HepG2 (cell line): Measurements from ENCODE around the gene SEPTIN12. TPM values are rescaled to one million over a fixed set of nuclear protein-coding genes. Genes with fewer than 3 reads are reported as not detected.

ENCODE experiments used
- ARNT2 ChIP-seq: sonication (generic); formaldehyde crosslinking; IDR thresholded peaks from 2 replicates; pipeline ENCODE4 v1.8.0; 2022; ENCODE audit warnings: mild to moderate bottlenecking, low read depth, missing genetic modification reagents, moderate library complexity
- BCL6 ChIP-seq: IDR thresholded peaks from 2 replicates; pipeline ENCODE4 v1.6.1; 2016; ENCODE audit warnings: missing genetic modification reagents, missing compliant biosample characterization
- GATA4 ChIP-seq: sonication (generic); IDR thresholded peaks from 2 replicates; pipeline ENCODE4 v1.6.1; 2016; ENCODE audit warnings: antibody characterized with exemption, low read depth, borderline replicate concordance
- GATAD2A ChIP-seq: IDR thresholded peaks from 2 replicates; pipeline ENCODE4 v1.6.1; 2016
- GZF1 ChIP-seq: sonication (generic); formaldehyde crosslinking; IDR thresholded peaks from 2 replicates; pipeline ENCODE4 v1.5.1; 2020; ENCODE audit warnings: mild to moderate bottlenecking, missing genetic modification reagents
- JUN ChIP-seq: sonication (generic); formaldehyde crosslinking; IDR thresholded peaks from 2 replicates; pipeline ENCODE4 v1.4.0; 2020; ENCODE audit warnings: mild to moderate bottlenecking, missing genetic modification reagents
- JUNB ChIP-seq: sonication (generic); formaldehyde crosslinking; IDR thresholded peaks from 2 replicates; pipeline ENCODE4 v1.8.0; 2022; ENCODE audit warnings: missing genetic modification reagents, mild to moderate bottlenecking, borderline replicate concordance
- MBNL3 ChIP-seq: fragments of 250-450 bp; sonication (Bioruptor Pico); conservative IDR thresholded peaks from 2 replicates; pipeline ENCODE4 v1.8.0; 2022; ENCODE audit warnings: mild to moderate bottlenecking, inconsistent platforms
- MEF2D ChIP-seq: sonication (generic); formaldehyde crosslinking; IDR thresholded peaks from 2 replicates; pipeline ENCODE4 v1.5.1; 2020; ENCODE audit warnings: mild to moderate bottlenecking, missing genetic modification reagents
- POLR2AphosphoS5 ChIP-seq: IDR thresholded peaks from 2 replicates; pipeline ENCODE4 v1.6.1; 2012; ENCODE audit warnings: low read depth, low read length
- RXRA ChIP-seq: sonication (generic); formaldehyde crosslinking; IDR thresholded peaks from 2 replicates; pipeline ENCODE4 v1.5.1; 2020; ENCODE audit warnings: missing genetic modification reagents
- SIN3B ChIP-seq: fragments of 150-350 bp; IDR thresholded peaks from 2 replicates; pipeline ENCODE4 v1.6.1; 2014; ENCODE audit warnings: low read length
- TARDBP ChIP-seq: sonication (generic); formaldehyde crosslinking; IDR thresholded peaks from 2 replicates; pipeline ENCODE4 v1.8.0; 2022; ENCODE audit warnings: mild to moderate bottlenecking, missing genetic modification reagents
- TBX2 ChIP-seq: sonication (generic); formaldehyde crosslinking; IDR thresholded peaks from 2 replicates; pipeline ENCODE4 v1.5.0; 2020; ENCODE audit warnings: missing genetic modification reagents, mild to moderate bottlenecking, borderline replicate concordance
- TSC22D2 ChIP-seq: sonication (generic); formaldehyde crosslinking; IDR thresholded peaks from 2 replicates; pipeline ENCODE4 v1.5.1; 2020; ENCODE audit warnings: missing genetic modification reagents, mild to moderate bottlenecking, borderline replicate concordance
- YEATS2 ChIP-seq: sonication (generic); formaldehyde crosslinking; IDR thresholded peaks from 2 replicates; pipeline ENCODE4 v1.4.0; 2020; ENCODE audit warnings: missing genetic modification reagents, borderline replicate concordance
- ZNF510 ChIP-seq: sonication (generic); formaldehyde crosslinking; IDR thresholded peaks from 2 replicates; pipeline ENCODE4 v1.4.0; 2020; ENCODE audit warnings: low read depth, mild to moderate bottlenecking, missing genetic modification reagents
- ZNF572 ChIP-seq: sonication (generic); formaldehyde crosslinking; IDR thresholded peaks from 2 replicates; pipeline ENCODE4 v1.5.1; 2020; ENCODE audit warnings: mild to moderate bottlenecking, missing genetic modification reagents
- ZNF598 ChIP-seq: sonication (generic); formaldehyde crosslinking; IDR thresholded peaks from 2 replicates; pipeline ENCODE4 v1.5.1; 2020; ENCODE audit warnings: mild to moderate bottlenecking, missing genetic modification reagents, borderline replicate concordance
- ZNF792 ChIP-seq: IDR thresholded peaks from 2 replicates; pipeline ENCODE4 v1.6.1; 2016
- ZNF883 ChIP-seq: sonication (generic); formaldehyde crosslinking; IDR thresholded peaks from 2 replicates; pipeline ENCODE4 v1.5.1; 2020; ENCODE audit warnings: mild to moderate bottlenecking, missing genetic modification reagents; ENCODE audit errors: not compliant biosample characterization
- polyA plus RNA-seq, 8 experiments: library from polyadenylated mRNA; depleted of rRNA in 3 of 8; stranded (reverse) in 7 of 8; unstranded in 1 of 8; fragments of >200 nt; fragmentation: Illumina TruSeq in 4 of 8; extraction: Trizol in 4 of 8; gene quantifications; 2 replicates each; pipeline versions ENCODE4 v1.2.1 to v1.2.3, GENCODE V29; 2011 to 2016; ENCODE audit warnings: low read depth in 4 of 8, missing spikeins in 1 of 8, mixed read lengths in 1 of 8; ENCODE audit not compliant: insufficient read depth in 1 of 8
- total RNA-seq, 5 experiments: library from RNA; depleted of rRNA; stranded (reverse); fragments of >200 nt; fragmentation: Illumina TruSeq; extraction: Trizol; gene quantifications; 2 replicates each; pipeline ENCODE4 v1.2.3, GENCODE V29; 2016; ENCODE audit warnings: low read depth in 1 of 5
- TF ChIP-seq, protein P1 (sequence below): fragments of 450-650 bp; IDR thresholded peaks from 2 replicates; pipeline ENCODE4 v1.6.1; 2017
- TF ChIP-seq, protein P2 (sequence below): sonication (generic); formaldehyde crosslinking; IDR thresholded peaks from 2 replicates; pipeline ENCODE4 v1.4.0; 2020; ENCODE audit warnings: missing genetic modification reagents
- TF ChIP-seq, protein P3 (sequence below): sonication (generic); formaldehyde crosslinking; IDR thresholded peaks from 2 replicates; pipeline ENCODE4 v1.4.0; 2020; ENCODE audit warnings: low read depth, mild to moderate bottlenecking, missing genetic modification reagents
- TF ChIP-seq, protein P4 (sequence below): sonication (generic); formaldehyde crosslinking; IDR thresholded peaks from 2 replicates; pipeline ENCODE4 v1.4.0; 2020; ENCODE audit warnings: mild to moderate bottlenecking, missing genetic modification reagents
- TF ChIP-seq, protein P5 (sequence below): sonication (generic); formaldehyde crosslinking; IDR thresholded peaks from 2 replicates; pipeline ENCODE4 v1.4.0; 2020; ENCODE audit warnings: missing genetic modification reagents

SEPTIN12 gene
- total and polyA plus RNA-seq, 2 of the 13 experiments (the other 11 are each of a cell fraction or from before 2014, with no cell fraction given), result 0.22 TPM; not detected in 1

DNA sequence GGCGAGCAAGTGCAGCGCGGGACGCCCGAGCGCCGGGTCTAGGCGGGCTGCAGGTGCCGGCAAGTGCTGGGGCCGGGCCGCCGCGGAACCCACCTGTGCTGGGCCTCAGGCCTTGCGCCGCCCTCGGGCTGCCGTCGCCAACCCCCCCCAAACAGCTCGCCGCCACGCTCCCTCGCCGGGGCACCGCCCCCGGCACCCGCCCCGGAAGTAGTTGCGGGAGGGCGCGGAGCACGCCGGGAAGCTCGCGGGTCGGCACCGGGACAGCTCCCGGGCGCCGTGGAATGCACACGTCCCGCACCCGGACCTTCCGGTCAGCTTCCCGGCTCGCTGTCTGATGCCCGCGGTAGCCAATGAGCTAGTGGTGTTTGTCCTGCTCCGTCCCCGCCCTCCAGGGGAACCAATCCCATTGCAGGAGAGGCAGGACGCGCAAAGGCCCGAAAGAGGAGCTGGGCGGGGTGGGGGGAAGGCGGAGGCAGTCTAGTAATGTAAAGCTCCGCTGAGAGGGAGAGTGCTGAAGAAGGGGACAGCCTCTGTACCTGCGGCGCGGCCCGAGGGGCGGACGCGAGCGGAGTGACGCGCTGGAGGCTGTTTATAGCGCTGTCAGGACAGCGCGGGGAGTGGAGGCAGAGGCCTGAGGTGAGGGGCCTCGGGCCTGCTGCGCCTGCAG lies 53.9 kb downstream of the SEPTIN12 start, which contains the start of the genes ANKS3 and DNAAF8 (continued):
- TF ChIP-seq ARNT2 (CRISPR knock-in tag) (peak; percentile 84), GZF1 (CRISPR knock-in tag) (peak; percentile 78; the same call in 1 of the 2 replicates), ZNF598 (CRISPR knock-in tag) (peak; percentile 26; the same call in 1 of the 2 replicates), GATAD2A (CRISPR knock-in tag) (peak; percentile 32; the same call in 1 of the 2 replicates), RXRA (CRISPR knock-in tag) (peak; percentile 80; the same call in 1 of the 2 replicates), ZNF792 (no peak), ZNF572 (CRISPR knock-in tag) (no peak), JUN (0 out of 2 replicates have a peak, but pooled peaks have one; percentile 23), ZNF883 (CRISPR knock-in tag) (peak; percentile 74), POLR2AphosphoS5 (peak; percentile 29; the same call in 1 of the 2 replicates), BCL6 (peak; percentile 28; the same call in 1 of the 2 replicates), JUNB (0 out of 2 replicates have a peak, but pooled peaks have one; percentile 21), ZNF510 (CRISPR knock-in tag) (no peak), TSC22D2 (CRISPR knock-in tag) (0 out of 2 replicates have a peak, but pooled peaks have one; percentile 74), YEATS2 (peak; percentile 77), MBNL3 (CRISPR knock-in tag) (no peak), TARDBP (CRISPR knock-in tag) (peak; percentile 79), GATA4 (no peak), TBX2 (CRISPR knock-in tag) (peak; percentile 60; the same call in 1 of the 2 replicates), MEF2D (CRISPR knock-in tag) (no peak), SIN3B (0 out of 2 replicates have a peak, but pooled peaks have one; percentile 23)
- TF ChIP-seq, protein P1, sequence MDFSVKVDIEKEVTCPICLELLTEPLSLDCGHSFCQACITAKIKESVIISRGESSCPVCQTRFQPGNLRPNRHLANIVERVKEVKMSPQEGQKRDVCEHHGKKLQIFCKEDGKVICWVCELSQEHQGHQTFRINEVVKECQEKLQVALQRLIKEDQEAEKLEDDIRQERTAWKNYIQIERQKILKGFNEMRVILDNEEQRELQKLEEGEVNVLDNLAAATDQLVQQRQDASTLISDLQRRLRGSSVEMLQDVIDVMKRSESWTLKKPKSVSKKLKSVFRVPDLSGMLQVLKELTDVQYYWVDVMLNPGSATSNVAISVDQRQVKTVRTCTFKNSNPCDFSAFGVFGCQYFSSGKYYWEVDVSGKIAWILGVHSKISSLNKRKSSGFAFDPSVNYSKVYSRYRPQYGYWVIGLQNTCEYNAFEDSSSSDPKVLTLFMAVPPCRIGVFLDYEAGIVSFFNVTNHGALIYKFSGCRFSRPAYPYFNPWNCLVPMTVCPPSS, result no peak
- TF ChIP-seq, protein P2, sequence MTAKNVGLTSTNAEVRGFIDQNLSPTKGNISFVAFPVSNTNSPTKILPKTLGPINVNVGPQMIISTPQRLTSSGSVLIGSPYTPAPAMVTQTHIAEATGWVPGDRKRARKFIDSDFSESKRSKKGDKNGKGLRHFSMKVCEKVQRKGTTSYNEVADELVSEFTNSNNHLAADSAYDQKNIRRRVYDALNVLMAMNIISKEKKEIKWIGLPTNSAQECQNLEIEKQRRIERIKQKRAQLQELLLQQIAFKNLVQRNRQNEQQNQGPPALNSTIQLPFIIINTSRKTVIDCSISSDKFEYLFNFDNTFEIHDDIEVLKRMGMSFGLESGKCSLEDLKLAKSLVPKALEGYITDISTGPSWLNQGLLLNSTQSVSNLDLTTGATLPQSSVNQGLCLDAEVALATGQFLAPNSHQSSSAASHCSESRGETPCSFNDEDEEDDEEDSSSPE (CRISPR knock-in tag), result peak; percentile 86
- TF ChIP-seq, protein P3, sequence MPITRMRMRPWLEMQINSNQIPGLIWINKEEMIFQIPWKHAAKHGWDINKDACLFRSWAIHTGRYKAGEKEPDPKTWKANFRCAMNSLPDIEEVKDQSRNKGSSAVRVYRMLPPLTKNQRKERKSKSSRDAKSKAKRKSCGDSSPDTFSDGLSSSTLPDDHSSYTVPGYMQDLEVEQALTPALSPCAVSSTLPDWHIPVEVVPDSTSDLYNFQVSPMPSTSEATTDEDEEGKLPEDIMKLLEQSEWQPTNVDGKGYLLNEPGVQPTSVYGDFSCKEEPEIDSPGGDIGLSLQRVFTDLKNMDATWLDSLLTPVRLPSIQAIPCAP (CRISPR knock-in tag), result no peak
- TF ChIP-seq, protein P4, sequence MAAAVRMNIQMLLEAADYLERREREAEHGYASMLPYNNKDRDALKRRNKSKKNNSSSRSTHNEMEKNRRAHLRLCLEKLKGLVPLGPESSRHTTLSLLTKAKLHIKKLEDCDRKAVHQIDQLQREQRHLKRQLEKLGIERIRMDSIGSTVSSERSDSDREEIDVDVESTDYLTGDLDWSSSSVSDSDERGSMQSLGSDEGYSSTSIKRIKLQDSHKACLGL (CRISPR knock-in tag), result peak; percentile 86; the same call in 1 of the 2 replicates
- TF ChIP-seq, protein P5, sequence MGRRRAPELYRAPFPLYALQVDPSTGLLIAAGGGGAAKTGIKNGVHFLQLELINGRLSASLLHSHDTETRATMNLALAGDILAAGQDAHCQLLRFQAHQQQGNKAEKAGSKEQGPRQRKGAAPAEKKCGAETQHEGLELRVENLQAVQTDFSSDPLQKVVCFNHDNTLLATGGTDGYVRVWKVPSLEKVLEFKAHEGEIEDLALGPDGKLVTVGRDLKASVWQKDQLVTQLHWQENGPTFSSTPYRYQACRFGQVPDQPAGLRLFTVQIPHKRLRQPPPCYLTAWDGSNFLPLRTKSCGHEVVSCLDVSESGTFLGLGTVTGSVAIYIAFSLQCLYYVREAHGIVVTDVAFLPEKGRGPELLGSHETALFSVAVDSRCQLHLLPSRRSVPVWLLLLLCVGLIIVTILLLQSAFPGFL (CRISPR knock-in tag), result no peak
